NCI-H1694 treated with DMSO at 0.1 percent for 48 hours (cell line): ENCODE data around the gene ID1.
"Not testable (repeated sequence)": the region's sequence is repeated elsewhere in the genome, so short reads cannot be mapped to it uniquely, and the experiment has no call there.

Experiments
- DNase-seq: peaks from one replicate; lab custom pipeline; 2025; lab: John Stamatoyannopoulos, UW

Gene ID1

DNA sequence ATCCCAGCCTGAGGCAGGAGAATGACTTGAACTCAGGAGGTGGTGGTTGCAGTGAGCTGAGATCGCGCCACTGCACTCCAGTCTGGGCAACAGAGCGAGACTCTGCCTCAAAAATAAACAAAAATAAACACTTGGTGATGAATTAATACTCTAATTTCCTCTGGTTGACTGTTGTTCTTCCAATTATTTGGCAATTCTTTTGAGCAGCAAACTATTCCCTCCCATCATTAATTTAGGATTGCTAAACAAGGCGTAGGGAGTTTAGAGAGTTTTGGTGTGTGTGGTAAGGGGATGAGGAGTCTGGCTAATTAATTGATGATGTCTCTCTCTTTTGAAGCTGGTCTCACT, 2.7 kb upstream of the ID1 start:
- DNase-seq, result no peak

DNA sequence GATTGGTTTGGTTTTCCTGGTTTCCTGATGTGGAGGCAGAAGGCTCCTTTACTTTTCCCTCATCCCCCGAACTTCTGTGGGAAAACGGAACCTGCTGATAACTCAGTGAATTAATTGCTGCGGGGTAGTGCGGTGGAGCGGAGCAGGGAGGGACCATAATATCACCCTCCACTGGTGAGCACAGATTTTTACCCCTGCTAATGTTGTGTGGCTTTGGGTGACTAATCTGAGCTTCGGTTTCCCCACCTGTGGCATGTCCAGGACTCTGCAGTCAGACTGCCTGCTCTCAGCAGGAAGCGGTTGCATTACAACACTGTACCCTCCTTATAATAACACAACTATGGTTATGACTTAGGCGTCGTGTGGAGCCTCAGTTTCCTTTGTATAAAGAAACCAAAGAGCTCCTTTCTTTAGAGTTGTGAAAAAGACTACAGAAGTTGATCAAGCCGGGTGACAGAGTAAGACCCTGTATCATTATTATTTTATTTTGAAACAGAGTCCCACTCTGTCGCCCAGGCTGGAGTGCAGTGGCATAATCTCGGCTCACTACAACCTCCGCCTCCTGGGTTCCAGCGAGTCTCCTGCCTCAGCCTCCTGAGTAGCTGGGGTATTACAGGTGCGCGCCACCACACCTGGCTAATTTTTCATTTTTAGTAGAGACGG, 2.2 kb upstream of the ID1 start:
- no peak for DNase-seq

DNA sequence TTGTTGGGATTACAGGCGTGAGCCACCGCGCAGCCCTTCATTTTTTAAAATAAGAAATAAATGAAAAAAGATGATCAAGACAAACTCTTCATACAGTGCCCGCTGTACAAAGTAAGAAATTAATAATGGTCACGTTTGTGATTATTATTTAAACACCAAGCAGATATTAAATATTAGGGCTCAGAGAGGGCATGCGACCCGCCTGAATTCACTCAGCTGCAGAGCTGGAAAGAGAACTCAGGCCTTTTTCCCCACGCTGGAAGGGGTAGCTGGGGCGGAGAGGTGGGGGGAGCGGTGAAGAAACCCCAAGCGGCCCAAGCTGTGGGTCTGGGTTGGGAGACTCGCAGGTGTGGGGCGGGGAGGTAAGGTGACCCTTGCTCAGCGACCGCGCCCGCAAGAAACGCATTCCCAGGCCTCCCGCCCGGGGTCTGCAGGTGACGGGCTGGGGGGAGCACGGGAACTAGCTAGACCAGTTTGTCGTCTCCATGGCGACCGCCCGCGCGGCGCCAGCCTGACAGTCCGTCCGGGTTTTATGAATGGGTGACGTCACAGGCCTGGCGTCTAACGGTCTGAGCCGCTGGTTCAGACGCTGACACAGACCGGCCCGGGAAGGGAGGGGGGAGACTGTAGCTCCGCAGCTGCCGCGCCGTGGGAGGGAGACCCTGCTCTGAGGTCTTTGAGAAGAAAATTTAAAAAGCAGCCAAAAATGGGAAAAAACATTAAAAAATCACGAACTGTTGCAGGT, 1.1 kb upstream of the ID1 start:
- DNase-seq, result peak; percentile 96

DNA sequence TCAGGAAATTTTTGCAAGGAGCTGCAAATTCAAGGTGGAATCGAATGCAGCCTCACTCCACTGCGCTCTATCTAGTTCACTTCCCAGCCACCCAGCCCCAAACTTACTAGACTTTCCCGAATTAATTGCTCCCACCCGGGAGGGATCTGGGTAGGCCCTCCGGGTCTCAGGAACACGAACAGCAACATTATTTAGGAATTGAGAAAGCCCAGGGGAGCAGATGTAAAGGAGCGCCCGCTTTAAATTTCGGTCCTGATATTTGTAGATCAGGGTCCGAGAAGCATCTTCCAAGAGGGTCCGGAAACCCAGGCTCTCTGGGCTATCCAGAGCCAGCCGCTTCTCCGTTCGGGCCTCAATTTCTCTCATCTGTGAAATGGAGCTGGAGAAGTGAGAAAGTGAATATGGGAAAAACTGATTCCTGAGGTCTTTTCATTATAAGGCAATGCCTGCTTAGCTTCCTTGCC, 490 bp upstream of the ID1 start:
- no peak for DNase-seq

DNA sequence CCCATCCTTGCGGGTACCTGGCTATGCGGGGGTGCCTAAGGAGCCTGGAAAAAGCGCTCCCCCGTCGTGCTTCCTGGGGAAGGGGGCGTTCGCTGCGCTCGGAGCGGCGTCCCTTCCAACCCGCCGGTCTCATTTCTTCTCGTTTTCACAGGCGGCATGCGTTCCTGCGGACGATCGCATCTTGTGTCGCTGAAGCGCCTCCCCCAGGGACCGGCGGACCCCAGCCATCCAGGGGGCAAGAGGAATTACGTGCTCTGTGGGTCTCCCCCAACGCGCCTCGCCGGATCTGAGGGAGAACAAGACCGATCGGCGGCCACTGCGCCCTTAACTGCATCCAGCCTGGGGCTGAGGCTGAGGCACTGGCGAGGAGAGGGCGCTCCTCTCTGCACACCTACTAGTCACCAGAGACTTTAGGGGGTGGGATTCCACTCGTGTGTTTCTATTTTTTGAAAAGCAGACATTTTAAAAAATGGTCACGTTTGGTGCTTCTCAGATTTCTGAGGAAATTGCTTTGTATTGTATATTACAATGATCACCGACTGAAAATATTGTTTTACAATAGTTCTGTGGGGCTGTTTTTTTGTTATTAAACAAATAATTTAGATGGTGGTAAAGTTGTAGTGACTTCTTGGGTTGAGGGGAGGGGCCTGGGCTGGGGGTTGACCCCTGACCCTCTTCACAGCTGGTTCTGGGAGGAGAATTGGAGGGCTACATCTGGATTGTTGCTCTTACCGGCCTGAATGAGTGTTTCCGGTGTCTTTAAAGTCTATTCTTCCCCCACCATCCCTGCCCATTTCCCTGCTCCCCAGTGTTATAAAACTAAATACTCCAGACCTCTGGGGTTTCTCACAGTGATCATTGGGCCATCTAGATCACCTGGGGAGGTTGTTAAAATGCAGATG, 1.1 kb downstream of the ID1 start:
- DNase-seq, result no peak

DNA sequence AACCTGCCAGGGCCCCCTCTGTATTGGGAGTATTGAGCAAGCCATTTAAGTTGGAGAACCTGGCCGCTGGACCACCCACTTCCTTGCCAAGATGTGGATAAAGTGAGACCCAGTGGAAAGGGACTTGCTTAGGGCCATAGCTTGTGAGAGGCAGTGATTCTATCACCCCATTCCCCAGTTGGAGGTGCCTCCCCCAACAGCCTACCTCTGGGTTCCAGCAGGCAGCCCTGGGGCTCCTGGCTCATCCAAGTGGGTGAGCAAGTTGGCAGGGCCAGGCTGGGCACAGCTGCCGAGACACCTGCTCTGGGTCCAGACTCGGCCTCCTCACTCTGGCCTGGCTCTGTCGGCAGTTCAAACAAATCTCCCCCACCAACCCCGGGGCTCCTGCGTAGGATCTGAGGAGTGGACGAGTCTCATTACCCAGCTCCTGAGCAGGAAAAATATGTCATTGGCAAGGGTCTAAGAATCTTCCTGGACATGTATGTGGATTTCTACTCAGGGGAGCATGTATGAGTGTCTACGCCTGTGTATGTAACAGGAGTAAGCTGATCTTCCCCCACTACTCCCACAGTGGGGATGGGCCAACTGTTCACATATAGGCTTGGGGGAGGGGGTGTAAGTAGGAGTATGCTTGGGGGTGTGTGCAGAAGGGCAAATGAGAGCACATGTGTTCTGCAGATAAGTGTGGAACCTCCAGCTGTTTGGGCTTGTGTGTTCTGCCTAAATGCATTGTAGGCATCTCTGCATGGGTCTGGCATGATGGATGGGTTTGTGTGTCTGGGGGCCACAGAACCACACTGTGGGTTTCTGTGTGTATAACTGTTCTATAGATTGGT, 1.9 kb downstream of the ID1 start:
- peak; percentile 88 for DNase-seq

DNA sequence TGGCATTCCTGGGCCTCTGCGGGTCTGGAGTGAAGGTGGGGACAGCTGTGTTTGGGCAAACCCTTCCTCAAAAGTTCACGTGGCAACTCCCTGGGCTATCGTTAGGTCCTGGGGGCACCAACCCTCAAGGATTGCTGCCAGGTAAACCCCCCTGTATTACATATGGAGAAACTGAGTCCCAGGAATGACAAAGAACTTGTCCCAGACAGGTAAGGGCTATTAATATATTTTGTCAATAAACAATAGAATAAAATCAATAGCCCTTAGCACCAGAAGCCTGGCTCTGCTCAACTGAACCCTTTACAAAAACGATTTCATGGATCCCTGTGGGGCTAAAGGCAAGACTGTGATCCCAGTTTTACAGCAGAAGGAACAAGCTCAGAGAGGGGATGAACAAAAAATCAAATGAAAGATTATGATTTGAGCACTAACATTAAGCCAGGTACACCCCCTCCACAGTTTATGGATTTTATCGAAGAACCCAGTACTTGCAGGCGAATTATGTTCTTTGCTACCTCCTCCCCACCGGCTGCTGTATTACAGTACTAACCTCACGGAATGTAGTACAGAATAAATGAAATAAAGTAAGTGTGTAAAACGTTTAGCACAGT, 2.7 kb downstream of the ID1 start:
- DNase-seq, result peak; percentile 73

DNA sequence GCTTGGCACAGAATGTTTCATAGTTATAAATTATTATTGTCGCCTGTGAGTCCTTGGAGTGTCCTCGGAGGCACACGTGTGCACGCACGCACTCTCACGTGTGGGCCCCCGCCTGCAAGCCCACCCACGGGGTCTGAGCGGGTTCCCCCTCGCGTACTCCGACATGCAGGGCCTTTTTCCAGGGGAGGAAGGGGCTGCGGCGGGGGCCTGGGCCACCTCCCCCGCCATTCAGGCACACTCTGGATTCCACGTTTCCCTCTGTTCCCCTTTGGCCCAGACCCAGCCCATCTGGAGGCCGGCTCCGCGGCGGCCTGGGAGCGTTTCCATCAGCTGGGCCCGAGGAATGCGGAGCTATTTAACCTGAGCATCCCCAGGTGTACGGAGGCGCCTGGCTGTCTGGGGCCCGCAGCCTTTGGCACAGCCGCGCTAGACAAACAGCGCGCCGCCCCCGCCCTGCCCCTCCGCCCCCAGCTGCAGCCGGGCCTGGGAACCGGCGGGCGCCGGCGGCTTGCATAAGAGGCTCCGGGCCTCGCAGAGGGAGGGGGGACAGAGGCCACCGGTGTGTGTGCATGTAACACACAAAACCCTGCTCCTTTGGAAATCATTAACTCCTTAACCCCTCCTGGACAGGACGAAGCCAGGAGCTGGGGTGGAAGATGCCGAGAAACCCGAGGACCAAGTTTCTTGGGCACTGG, 3.3 kb downstream of the ID1 start:
- DNase-seq, result peak; percentile 74

DNA sequence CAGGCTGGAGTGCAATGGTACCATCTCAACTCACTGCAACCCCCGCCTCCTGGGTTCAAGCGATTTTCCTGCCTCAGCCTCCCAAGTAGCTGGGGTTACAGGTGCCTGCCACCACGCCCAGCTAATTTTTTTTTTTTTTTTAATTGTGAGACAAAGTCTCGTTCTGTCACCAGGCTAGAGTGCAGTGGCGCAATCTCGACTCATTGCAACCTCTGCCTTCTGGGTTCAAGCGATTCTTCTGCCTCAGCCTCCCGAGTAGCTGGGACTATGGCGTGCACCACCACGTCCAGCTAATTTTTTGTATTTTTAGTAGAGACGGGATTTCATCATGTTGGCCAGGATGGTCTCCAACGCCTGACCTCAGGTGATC, 7.2 kb downstream of the ID1 start:
- not testable (repeated sequence) for DNase-seq

DNA sequence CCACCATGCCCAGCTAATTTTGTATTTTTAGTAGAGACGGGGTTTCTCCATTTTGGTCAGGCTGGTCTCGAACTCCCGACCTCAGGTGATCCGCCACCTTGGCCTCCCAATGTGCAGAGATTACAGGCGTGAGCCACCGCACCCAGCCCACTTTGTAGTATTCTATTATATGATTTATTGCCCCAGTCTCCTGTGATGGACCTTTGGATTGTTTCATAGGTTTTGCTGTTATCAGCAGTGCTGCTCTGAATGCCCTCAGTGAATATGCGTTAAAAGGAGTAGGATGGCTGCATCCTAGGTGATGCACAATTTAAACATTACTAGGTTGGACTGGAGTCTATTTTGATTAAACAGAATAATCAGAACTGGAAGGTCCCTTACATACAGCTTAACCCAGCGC, 10.3 kb downstream of the ID1 start:
- DNase-seq, result no peak

DNA sequence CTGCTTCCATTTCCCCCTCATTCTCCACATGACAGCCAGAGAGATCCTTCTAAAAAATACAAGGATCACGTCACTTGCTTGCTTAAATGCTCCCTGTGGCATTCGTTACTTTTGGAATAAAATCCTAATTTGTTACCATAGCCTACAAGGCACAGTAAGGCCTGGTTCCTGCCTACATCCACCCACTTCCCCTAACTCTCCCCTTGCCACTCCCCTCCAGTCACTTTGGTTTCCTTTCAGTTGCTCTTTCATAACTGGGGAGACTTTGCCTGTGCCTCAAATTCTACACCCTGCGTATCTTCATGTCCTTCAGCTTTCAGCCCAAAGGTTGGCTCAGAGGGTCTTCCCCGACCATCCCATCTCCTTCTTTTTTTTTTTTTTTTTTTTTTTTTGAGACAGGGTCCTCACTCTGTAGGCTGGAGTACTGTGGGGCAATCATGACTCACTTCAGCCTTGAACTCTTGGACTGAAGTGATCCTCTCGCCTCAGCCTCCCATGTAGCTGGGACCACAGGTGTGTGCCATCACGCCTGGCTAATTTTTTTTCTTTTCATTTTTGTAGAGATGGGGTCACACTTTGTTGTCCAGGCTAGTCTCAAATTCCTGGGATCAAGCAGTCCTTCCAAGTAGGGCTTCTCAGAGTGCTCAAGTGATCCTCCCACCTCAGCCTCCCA, 12.5 kb downstream of the ID1 start:
- DNase-seq, result no peak

DNA sequence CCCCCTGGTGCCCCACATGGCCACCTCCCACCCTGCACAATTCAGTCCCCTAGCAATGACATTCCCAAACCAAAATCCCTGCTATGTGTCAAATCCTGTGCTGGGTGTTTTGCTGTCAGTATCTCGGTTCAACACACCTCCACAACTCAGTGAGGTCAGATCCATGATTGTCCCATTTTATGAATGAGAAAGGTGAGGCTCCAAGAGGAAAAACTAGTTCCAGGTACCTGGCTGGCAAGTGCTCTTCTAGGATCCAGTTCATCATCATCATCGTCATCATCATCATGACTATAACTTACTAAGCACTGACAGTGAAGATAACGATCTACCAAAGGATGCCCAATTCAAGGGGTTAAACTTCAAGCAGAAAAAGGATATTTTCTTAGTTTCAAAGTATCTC, 15.2 kb downstream of the ID1 start:
- DNase-seq, result no peak

DNA sequence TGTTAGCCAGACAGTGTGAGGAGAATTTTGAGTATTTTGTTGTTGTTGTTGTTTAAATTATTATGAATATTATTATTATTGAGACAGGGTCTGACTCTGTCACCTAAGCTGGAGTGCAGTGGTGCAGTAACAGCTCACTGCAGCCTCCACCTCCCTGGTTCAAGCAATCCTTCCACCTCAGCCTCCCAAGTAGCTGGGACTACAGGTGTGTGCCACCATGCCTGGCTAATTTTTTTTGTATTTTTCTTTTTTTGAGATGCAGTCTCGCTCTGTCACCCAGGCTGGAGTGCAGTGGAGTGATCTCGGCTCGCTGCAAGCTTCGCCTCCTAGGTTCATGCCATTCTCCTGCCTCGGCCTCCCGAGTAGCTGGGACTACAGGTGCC, 18.0 kb downstream of the ID1 start:
- DNase-seq, result not testable (repeated sequence)

DNA sequence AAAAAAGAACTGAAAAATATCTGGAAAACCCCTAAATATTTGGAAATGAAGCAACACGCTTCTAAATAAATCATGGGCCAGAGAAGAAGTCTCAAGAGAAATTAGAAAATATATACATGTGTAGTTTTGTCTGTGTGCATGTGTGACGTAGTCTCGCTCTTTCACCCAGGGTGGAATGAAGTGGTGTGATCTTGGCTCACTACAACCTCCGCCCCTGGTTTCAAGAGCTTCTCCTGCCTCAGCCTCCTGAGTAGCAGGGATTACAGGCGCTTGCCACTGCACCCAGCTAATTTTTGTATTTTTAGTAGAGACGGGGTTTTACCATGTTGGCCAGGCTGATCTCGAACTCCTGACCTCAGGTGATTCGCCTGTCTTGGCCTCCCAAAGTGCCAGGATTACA, 21.4 kb downstream of the ID1 start:
- not testable (repeated sequence) for DNase-seq

DNA sequence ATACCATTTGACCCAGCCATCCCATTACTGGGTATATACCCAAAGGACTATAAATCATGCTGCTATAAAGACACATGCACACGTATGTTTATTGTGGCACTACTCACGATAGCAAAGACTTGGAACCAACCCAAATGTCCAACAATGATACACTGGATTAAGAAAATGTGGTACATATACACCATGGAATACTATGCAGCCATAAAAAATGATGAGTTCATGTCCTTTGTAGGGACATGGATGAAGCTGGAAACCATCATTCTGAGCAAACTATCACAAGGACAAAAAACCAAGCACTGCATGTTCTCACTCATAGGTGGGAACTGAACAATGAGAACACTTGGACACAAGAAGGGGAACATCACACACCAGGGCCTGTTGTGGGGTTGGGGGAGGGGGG, 23.0 kb downstream of the ID1 start:
- not testable (repeated sequence) for DNase-seq

DNA sequence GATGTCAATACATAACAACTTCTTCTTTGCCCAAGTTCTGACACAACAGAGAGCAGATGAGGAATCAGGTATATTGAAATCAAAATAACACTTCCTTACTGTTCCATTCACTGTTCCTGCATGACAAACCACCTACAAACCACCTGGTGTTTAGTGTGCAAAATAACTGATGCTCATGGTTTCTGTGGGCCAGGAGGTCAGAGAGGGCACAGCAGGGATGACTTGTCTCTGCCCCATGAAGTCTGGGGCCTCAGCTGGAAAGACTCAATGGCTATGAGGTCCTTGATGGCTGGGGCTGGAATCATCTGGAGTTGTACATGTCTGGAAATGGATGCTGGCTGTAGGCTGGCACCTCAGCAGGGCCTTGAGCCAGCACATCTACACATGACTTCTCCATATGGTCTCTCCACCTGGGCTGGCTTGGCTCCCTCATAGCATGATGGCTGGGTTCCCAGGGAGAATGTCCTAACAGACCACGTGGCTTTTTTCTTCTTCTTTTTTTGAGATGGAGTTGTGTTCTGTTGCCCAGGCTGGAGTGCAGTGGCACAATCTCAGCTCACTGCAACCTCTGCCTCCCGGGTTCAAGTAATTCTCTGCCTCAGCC, 25.2 kb downstream of the ID1 start:
- DNase-seq, result peak; percentile 90

DNA sequence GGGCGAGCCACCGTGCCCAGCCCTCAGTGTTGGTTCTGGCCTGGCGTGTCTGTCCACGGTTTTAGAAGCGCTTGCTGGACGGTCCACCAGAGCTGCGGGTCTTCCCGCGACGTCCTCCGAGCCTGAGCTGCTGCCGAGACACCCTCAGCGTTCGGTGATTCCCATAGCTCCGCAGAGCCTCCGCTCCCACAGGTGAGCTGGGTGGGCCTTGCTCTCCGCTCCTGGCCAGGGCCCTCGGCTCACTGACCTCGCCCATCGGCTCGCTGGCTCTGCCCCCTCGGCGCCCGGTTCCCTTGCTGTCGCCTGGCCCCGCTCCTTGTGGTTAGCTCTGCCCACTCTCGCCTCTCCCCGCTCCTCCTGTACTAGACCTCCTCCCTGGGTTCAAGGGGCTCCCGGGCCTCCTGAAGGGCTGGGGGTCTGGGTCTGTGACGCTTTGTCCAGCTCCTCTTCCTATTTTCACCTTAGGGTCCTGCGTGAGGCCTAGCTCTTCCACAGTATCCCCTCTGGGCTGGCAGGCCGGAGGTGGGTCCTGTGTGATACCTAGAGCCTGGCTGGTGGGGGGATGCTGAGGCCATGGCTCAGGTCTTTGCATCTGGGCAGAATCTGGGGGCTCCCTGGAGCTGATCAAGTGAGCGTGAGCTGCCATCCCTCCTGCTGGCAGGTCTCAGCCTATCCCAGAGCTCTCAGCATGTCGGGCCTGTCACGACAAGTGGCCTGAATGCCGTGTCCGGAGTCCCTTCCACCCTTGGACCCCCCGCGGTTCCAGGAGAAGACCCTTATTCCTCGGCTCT, 27.7 kb downstream of the ID1 start:
- DNase-seq, result no peak

DNA sequence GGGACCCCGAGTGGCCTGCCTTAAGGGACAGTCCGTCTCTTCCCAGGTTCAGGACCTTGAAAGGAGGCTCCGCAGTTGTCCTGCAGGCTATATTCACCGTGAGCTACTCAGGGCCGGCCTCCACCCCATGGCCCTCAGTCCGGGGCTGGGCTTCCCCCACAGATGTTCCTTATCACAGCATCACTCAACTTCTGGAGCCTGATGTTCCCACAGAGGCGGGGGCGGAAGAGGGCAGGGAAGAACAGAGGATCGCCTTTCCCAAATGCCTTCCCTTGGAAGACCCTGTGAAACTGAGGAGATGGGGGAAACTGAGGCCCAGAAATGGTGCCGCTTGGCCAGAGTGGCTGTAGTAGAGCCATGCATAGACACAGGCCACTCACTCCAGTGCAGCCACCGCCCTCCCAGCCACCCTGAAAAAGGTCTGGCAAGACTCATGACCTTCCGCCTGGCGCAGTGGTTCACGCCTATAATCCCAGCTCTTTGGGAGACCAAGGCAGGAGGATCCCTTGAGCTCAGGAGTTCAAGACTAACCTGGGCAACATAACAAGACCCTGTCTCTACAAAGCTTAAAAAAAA, 28.3 kb downstream of the ID1 start:
- no peak for DNase-seq

DNA sequence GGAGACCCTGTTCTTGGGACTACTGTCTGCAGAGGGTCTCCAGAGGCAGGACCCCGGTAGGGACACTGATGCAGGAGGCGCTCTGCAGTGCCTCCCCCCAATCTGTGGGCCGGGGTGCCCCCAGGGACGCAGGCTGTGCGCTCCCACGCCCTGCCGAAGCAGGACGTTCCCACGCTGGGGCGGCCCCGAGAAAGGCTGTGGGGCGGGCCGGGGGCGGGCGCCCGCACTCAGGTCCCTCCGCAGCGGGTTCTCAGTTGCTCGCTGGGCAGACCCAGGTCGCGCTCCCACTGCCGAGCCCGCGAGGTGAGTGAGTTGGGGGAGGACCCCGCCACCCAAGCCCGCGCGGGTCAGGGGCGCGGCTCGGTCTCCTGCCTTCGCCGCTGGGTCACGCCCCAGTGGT, 32.6 kb downstream of the ID1 start, which contains the start of gene COX4I2:
COX4I2 (plus strand) TSS at position 253 of the 400 bp plus-strand sequence. CDS start 1,106 bp downstream, outside the sequence.
- no peak for DNase-seq
